OCI-LY7 (cell line): ENCODE data around the gene NBEA.

Source experiments
- EZH2phosphoT487 ChIP-seq: fragments of 200-600 bp; sonication (generic); IDR thresholded peaks from 2 replicates; pipeline ENCODE4 v1.6.1; 2018; ENCODE audit warnings: low read depth, borderline replicate concordance, mild to moderate bottlenecking, mixed run types, antibody characterized with exemption, low read length, moderate library complexity, mixed read lengths
- TF ChIP-seq, protein P1 (sequence below): fragments of 200-600 bp; sonication (generic); conservative IDR thresholded peaks from 2 replicates; pipeline ENCODE4 v1.5.1; 2014; ENCODE audit warnings: mild to moderate bottlenecking, antibody characterized with exemption, low read length, moderate library complexity, mixed read lengths

GRCh38 chr13:35502456-35502855 is 560.4 kb downstream of the NBEA start:
- TF ChIP-seq, protein P1, sequence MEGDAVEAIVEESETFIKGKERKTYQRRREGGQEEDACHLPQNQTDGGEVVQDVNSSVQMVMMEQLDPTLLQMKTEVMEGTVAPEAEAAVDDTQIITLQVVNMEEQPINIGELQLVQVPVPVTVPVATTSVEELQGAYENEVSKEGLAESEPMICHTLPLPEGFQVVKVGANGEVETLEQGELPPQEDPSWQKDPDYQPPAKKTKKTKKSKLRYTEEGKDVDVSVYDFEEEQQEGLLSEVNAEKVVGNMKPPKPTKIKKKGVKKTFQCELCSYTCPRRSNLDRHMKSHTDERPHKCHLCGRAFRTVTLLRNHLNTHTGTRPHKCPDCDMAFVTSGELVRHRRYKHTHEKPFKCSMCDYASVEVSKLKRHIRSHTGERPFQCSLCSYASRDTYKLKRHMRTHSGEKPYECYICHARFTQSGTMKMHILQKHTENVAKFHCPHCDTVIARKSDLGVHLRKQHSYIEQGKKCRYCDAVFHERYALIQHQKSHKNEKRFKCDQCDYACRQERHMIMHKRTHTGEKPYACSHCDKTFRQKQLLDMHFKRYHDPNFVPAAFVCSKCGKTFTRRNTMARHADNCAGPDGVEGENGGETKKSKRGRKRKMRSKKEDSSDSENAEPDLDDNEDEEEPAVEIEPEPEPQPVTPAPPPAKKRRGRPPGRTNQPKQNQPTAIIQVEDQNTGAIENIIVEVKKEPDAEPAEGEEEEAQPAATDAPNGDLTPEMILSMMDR = no peak
- no peak for TF ChIP-seq EZH2phosphoT487
